Astrocyte of the spinal cord (primary cell): ENCODE measurements around the gene AK9.
A peak's percentile ranks its signal among the peaks of the same experiment; 100 is the strongest.

Source experiments
- DNase-seq: peaks from one replicate; pipeline ENCODE4 v3.0.0; 2011; ENCODE audit warnings: low read depth, low spot score
- H3K4me3 ChIP-seq: 2 replicates; pipeline ENCODE4 v1.5.1; 2011; ENCODE audit warnings: low read depth, mild to moderate bottlenecking, low read length, moderate library complexity
- in situ Hi-C: cut with HindIII; loops from 2 replicates; pipeline ENCODE4 v1.10.0; 2017; ENCODE audit warnings: low sequenced_read_pairs
- TF ChIP-seq, protein P1 (sequence below): IDR thresholded peaks from 2 replicates; pipeline ENCODE4 v1.5.1; 2012; ENCODE audit warnings: low read depth, mild to moderate bottlenecking, low read length, inconsistent platforms

The AK9 gene

GRCh38 chr6:109511832-109512231 lies 179.2 kb downstream of the AK9 start:
- no peak overlapping the region for H3K4me3 ChIP-seq
- in situ Hi-C loops: no loop called here
- DNase-seq: no peak
- TF ChIP-seq, protein P1, sequence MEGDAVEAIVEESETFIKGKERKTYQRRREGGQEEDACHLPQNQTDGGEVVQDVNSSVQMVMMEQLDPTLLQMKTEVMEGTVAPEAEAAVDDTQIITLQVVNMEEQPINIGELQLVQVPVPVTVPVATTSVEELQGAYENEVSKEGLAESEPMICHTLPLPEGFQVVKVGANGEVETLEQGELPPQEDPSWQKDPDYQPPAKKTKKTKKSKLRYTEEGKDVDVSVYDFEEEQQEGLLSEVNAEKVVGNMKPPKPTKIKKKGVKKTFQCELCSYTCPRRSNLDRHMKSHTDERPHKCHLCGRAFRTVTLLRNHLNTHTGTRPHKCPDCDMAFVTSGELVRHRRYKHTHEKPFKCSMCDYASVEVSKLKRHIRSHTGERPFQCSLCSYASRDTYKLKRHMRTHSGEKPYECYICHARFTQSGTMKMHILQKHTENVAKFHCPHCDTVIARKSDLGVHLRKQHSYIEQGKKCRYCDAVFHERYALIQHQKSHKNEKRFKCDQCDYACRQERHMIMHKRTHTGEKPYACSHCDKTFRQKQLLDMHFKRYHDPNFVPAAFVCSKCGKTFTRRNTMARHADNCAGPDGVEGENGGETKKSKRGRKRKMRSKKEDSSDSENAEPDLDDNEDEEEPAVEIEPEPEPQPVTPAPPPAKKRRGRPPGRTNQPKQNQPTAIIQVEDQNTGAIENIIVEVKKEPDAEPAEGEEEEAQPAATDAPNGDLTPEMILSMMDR: no peak

DNA sequence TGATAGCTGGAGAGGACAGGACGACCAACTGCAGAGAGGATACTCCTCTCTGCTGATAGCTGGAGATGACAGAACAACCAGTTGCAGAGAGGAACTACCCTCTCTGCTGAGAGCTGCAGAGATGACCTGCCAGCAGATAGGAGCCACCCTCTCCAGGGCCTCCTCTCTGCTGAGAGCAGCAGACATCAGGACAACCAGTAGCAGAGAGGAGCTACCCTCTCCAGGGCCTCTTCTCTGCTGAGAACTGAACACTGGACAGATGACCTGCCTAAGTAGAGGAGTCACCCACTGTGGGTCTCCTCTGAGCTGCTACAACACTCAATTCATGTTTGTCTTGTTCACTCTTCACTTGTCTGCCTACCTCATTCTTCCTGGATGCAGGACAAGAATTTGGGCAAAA lies 180.6 kb downstream of the AK9 start:
- H3K4me3 ChIP-seq: no peak overlapping the region
- in situ Hi-C loops: no loop called here
- DNase-seq: no peak
- TF ChIP-seq, protein P1: no peak

- in situ Hi-C loops: no loop called here
- TF ChIP-seq, protein P1: no peak
- no peak for DNase-seq
- no peak overlapping the region for H3K4me3 ChIP-seq
Measured at GRCh38 chr6:109508166-109508860, 182.7 kb downstream of the AK9 start.

GRCh38 chr6:109507490-109508072 lies 183.4 kb downstream of the AK9 start:
- H3K4me3 ChIP-seq: no peak overlapping the region
- peak; percentile 61 for DNase-seq
- in situ Hi-C loops: no loop called here
- TF ChIP-seq, protein P1: no peak

- no peak overlapping the region for H3K4me3 ChIP-seq
- DNase-seq: no peak
- in situ Hi-C loops: no loop called here
- TF ChIP-seq, protein P1: no peak
Measured at GRCh38 chr6:109506841-109507240, 184.2 kb downstream of the AK9 start.

DNA sequence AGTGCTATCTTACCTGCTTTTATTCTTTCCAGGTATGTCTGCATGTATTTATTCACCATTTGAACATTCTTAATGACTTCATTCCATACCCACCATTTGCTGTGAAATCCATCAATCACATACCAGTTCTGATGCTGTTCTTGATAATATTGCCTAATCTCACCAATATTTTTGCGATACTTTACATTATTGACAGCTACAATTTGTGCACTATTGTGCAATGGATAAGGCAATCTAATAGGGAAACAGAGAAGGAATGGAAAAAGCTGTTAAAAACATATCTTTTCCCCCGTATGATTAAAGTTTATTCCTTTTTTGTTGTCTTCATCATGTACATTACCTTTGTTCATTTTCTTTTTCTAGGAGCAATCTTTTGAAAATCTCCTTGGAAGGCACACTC lies 184.7 kb downstream of the AK9 start:
- TF ChIP-seq, protein P1: no peak
- H3K4me3 ChIP-seq: no peak overlapping the region
- no peak for DNase-seq
- in situ Hi-C loops: no loop called here
